Choroid plexus epithelial cell (primary cell): Measurements from ENCODE around the gene NRG2.

ENCODE experiments used
- DNase-seq: peaks from one replicate; pipeline ENCODE4 v3.0.0-alpha.2; 2010; ENCODE audit warnings: low read depth
- H3K4me3 ChIP-seq: 2 replicates; pipeline ENCODE4 v1.5.1; 2011; ENCODE audit warnings: low read depth, mild to moderate bottlenecking, control low read depth, low read length, moderate library complexity
- CTCF ChIP-seq: conservative IDR thresholded peaks from 2 replicates; pipeline ENCODE4 v1.5.1; 2011; ENCODE audit warnings: low read depth, mild to moderate bottlenecking, control low read depth, inconsistent platforms, low read length, moderate library complexity

The NRG2 gene

GRCh38 chr5:139925216-139925562 lies 117.9 kb downstream of the NRG2 start:
- no peak for TF ChIP-seq CTCF
- no peak for DNase-seq
- no peak overlapping the region for H3K4me3 ChIP-seq

GRCh38 chr5:139924294-139925215 lies 118.5 kb downstream of the NRG2 start:
- no peak overlapping the region for H3K4me3 ChIP-seq
- DNase-seq = no peak
- no peak for TF ChIP-seq CTCF

GRCh38 chr5:139919308-139919707 lies 123.8 kb downstream of the NRG2 start:
- H3K4me3 ChIP-seq = no peak overlapping the region
- TF ChIP-seq CTCF = no peak
- DNase-seq = peak; percentile 43

- no peak overlapping the region for H3K4me3 ChIP-seq
- no peak for TF ChIP-seq CTCF
- no peak for DNase-seq
Measured at GRCh38 chr5:139915834-139916233, 127.3 kb downstream of the NRG2 start.

GRCh38 chr5:139915266-139915665 lies 127.8 kb downstream of the NRG2 start:
- no peak overlapping the region for H3K4me3 ChIP-seq
- no peak for TF ChIP-seq CTCF
- no peak for DNase-seq

GRCh38 chr5:139914218-139914807 lies 128.8 kb downstream of the NRG2 start:
- no peak for DNase-seq
- H3K4me3 ChIP-seq = no peak overlapping the region
- no peak for TF ChIP-seq CTCF
